A549 (cell line): Measurements from ENCODE around the gene LYAR. TPM values are rescaled to one million over a fixed set of nuclear protein-coding genes. Genes with fewer than 3 reads are reported as not detected.

Source experiments
- ATAC-seq, 2 experiments: fragments of 200-7000 bp in 1 of 2; fragments of >200 bp in 1 of 2; cut with Nextera tagmentation in 1 of 2; cut with Tn5 transposase in 1 of 2; 3 replicates each; pipeline versions ENCODE4 v1.8.0 to v1.9.1; 2018 to 2020; ENCODE audit warnings: mild to moderate bottlenecking in 1 of 2, moderate library complexity in 1 of 2
- CTCF ChIA-PET: fragments of 300-600 bp; sonication (Branson Sonifier 250); formaldehyde crosslinking; extraction: SDS; loops from one replicate; lab custom pipeline; 2021; ENCODE audit warnings: antibody characterized with exemption, inconsistent platforms; lab: Yijun Ruan, JAX
- POLR2A ChIA-PET: fragments of 350-600 bp; formaldehyde crosslinking; extraction: SDS; loops from one replicate; lab custom pipeline; 2021; ENCODE audit warnings: antibody characterized with exemption, inconsistent platforms; lab: Yijun Ruan, JAX
- DNase-seq, 2 experiments: peaks; one replicate each; pipeline versions ENCODE4 v3.0.0 to v3.0.0-alpha.2; 2011 to 2016; ENCODE audit warnings: low read depth in 1 of 2, low spot score in 1 of 2
- FAIRE-seq: peaks from 2 replicates; lab custom pipeline; 2011; peaks lifted over from hg19 to GRCh38; lab: Jason Lieb, UNC
- H3K27ac ChIP-seq, 2 experiments: fragments of >200 bp; sonication (Bioruptor Twin); formaldehyde crosslinking; 3 replicates each; pipeline ENCODE4 v1.5.1; 2016 to 2017
- H3K4me1 ChIP-seq: fragments of >200 bp; sonication (Bioruptor Twin); formaldehyde crosslinking; 3 replicates; pipeline ENCODE4 v1.6.1; 2016
- H3K4me2 ChIP-seq: fragments of >200 bp; sonication (Bioruptor Twin); formaldehyde crosslinking; 3 replicates; pipeline ENCODE4 v1.6.1; 2016
- H3K4me3 ChIP-seq: fragments of >200 bp; sonication (Bioruptor Twin); formaldehyde crosslinking; 3 replicates; pipeline ENCODE4 v1.5.1; 2016
- H3K9me3 ChIP-seq: fragments of >200 bp; sonication (Bioruptor Twin); formaldehyde crosslinking; 3 replicates; pipeline ENCODE4 v1.6.1; 2016
- CBX2 ChIP-seq: fragments of 200-600 bp; sonication (generic); IDR thresholded peaks from 2 replicates; pipeline ENCODE4 v1.6.1; 2016; ENCODE audit warnings: low read depth, mild to moderate bottlenecking, borderline replicate concordance
- CTCF ChIP-seq: fragments of >200 bp; sonication (Bioruptor Twin); formaldehyde crosslinking; IDR thresholded peaks from 3 replicates; pipeline ENCODE4 v1.5.1; 2016
- ESRRA ChIP-seq: fragments of 150-350 bp; IDR thresholded peaks from 2 replicates; pipeline ENCODE4 v1.6.1; 2014; ENCODE audit warnings: mild to moderate bottlenecking, low read length, borderline replicate concordance
- FOXS1 ChIP-seq: fragments of 250-450 bp; sonication (Bioruptor Pico); IDR thresholded peaks from 2 replicates; pipeline ENCODE4 v1.5.0; 2020; ENCODE audit warnings: mild to moderate bottlenecking, moderate library complexity
- HDAC2 ChIP-seq: fragments of 200-600 bp; sonication (generic); IDR thresholded peaks from 2 replicates; pipeline ENCODE4 v1.6.1; 2016
- HMGXB4 ChIP-seq: fragments of 250-450 bp; sonication (Bioruptor Pico); IDR thresholded peaks from 2 replicates; pipeline ENCODE4 v1.5.0; 2021; ENCODE audit warnings: mild to moderate bottlenecking, moderate library complexity, borderline replicate concordance
- HOXB13 ChIP-seq: fragments of 250-450 bp; sonication (Bioruptor Pico); IDR thresholded peaks from 2 replicates; pipeline ENCODE4 v1.5.0; 2020; ENCODE audit warnings: low read depth, mild to moderate bottlenecking, moderate library complexity
- JUN ChIP-seq, 2 experiments: fragments of >200 bp; sonication (Bioruptor Twin); formaldehyde crosslinking; IDR thresholded peaks; 2 replicates in 1 of 2; 3 replicates in 1 of 2; pipeline ENCODE4 v1.6.1; 2016 to 2017
- JUNB ChIP-seq: fragments of >200 bp; sonication (Bioruptor Twin); formaldehyde crosslinking; IDR thresholded peaks from 2 replicates; pipeline ENCODE4 v1.6.1; 2016
- KDM1A ChIP-seq: fragments of 200-600 bp; sonication (generic); IDR thresholded peaks from 2 replicates; pipeline ENCODE4 v1.6.1; 2016; ENCODE audit warnings: low read depth, mild to moderate bottlenecking
- KDM5A ChIP-seq: fragments of 200-600 bp; sonication (generic); IDR thresholded peaks from 2 replicates; pipeline ENCODE4 v1.6.1; 2016; ENCODE audit warnings: antibody characterized with exemption, mild to moderate bottlenecking
- MAX ChIP-seq: IDR thresholded peaks from 2 replicates; pipeline ENCODE4 v1.6.1; 2012
- MAZ ChIP-seq: fragments of 150-350 bp; IDR thresholded peaks from 2 replicates; pipeline ENCODE4 v1.6.1; 2014; ENCODE audit warnings: antibody characterized with exemption, low read depth, low read length, borderline replicate concordance
- NR3C1 ChIP-seq: fragments of >200 bp; sonication (Bioruptor Twin); formaldehyde crosslinking; IDR thresholded peaks from 3 replicates; pipeline ENCODE4 v1.6.1; 2017
- POLR2A ChIP-seq: IDR thresholded peaks from 2 replicates; pipeline ENCODE4 v1.6.1; 2012; ENCODE audit warnings: mild to moderate bottlenecking, low read length
- POLR2AphosphoS2 ChIP-seq: conservative IDR thresholded peaks from 2 replicates; pipeline ENCODE4 v1.6.1; 2012; ENCODE audit warnings: low read length, improper control_type of control experiment, inconsistent platforms
- RAD21 ChIP-seq, 2 experiments: fragments of >200 bp in 1 of 2; sonication (Bioruptor Twin) in 1 of 2; formaldehyde crosslinking in 1 of 2; IDR thresholded peaks in 1 of 2; conservative IDR thresholded peaks in 1 of 2; 2 replicates in 1 of 2; 3 replicates in 1 of 2; pipeline ENCODE4 v1.6.1; 2012 to 2018; ENCODE audit warnings: inconsistent platforms in 1 of 2
- SREBF2 ChIP-seq: fragments of 450-650 bp; IDR thresholded peaks from 2 replicates; pipeline ENCODE4 v1.6.1; 2014; ENCODE audit warnings: mild to moderate bottlenecking, moderate library complexity
- ZC3H11A ChIP-seq: fragments of 450-650 bp; IDR thresholded peaks from 2 replicates; pipeline ENCODE4 v1.6.1; 2014; ENCODE audit warnings: antibody characterized with exemption, mild to moderate bottlenecking
- ZSCAN20 ChIP-seq: fragments of 250-450 bp; sonication (Bioruptor Pico); IDR thresholded peaks from 2 replicates; pipeline ENCODE4 v1.8.0; 2022; ENCODE audit warnings: mild to moderate bottlenecking, moderate library complexity
- WGBS: methylation state at CpG from one replicate; pipeline ENCODE4 v1.1.6; 2017; ENCODE audit errors: missing lambda C conversion rate; 5-methylcytosine and 5-hydroxymethylcytosine counted together
- polyA plus RNA-seq, 4 experiments: library from polyadenylated mRNA; depleted of rRNA in 3 of 4; stranded (reverse); fragments of >200 nt; fragmentation: RNase III in 1 of 4; extraction: RNeasy Plus Mini Kit Qiagen cat#74134 plus additional on column Dnase treatment in 1 of 4; gene quantifications; 2 replicates in 3 of 4; 3 replicates in 1 of 4; pipeline ENCODE4 v1.2.3, GENCODE V29; 2011 to 2017

The LYAR gene
- polyA plus RNA-seq, 2 of the 4 experiments (the other 2 are of a cell fraction), result 20.5 to 28.1 TPM

DNA sequence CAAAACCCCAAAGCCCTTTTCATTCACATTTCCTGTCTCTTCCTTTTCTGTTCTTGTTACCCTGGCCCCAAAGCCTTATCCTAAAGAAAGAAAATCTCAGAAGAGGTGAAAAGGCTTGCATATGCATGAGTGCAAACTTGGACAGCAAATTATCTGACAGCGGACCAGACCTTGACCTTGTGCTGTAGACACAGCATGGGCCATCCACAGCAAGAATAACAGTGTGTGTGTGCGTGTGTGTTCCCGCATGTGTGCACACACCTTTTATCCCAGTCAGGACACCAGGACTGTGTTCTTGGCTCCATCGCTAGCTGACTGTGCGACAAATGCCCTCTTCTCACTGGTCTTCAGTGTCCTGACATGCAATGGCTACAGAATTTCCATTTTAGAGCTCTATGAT is 35.4 kb upstream of the LYAR start:
- WGBS, result 96% methylated on average over 5 of the region's 5 CpGs
- no peak overlapping the region for H3K4me2 ChIP-seq
- no peak overlapping the region for H3K4me3 ChIP-seq
- ChIA-PET CTCF (interaction anchor here (1.1 kb wide), 1 partner anchor 18 kb away, joined by 3 read pairs; no protein-coding TSS in a partner anchor), POLR2A (no interaction called here)
- no peaks in the 10 kb centered on the region for H3K4me1 ChIP-seq
- ATAC-seq (no peak), DNase-seq (no peak), FAIRE-seq (no peak)
- TF ChIP-seq MAX (no peak), HDAC2 (no peak), JUNB (no peak), POLR2AphosphoS2 (no peak), FOXS1 (CRISPR knock-in tag) (no peak), ESRRA (no peak), JUN (IDR thresholded peaks at IDR 0.05) (no peak), POLR2A (no peak)
- H3K9me3 ChIP-seq, result no peaks in the 10 kb centered on the region
- H3K27ac ChIP-seq, result no peak overlapping the region

- no peak for ATAC-seq
These were observed 34.0 kb upstream of the LYAR start for GRCh38 chr4:4323705-4324534.

More at GRCh38 chr4:4323705-4324534, 34.0 kb upstream of the LYAR start:
- Histone ChIP-seq H3K4me1 (no peaks in the 10 kb centered on the region), H3K27ac (no peak overlapping the region), H3K9me3 (no peaks in the 10 kb centered on the region), H3K4me3 (no peak overlapping the region), H3K4me2 (no peak overlapping the region)
- ChIA-PET CTCF (interaction anchor here (1.1 to 1.2 kb wide), 2 partner anchors 11 to 60 kb away, joined by 3 read pairs; no protein-coding TSS in a partner anchor), POLR2A (no interaction called here)
- FAIRE-seq (no peak), DNase-seq (no peak)
- TF ChIP-seq ZSCAN20 (CRISPR knock-in tag) (no peak), KDM5A (no peak), RAD21 (conservative IDR thresholded peaks at IDR 0.05 in 1 of 2, IDR thresholded peaks at IDR 0.05 in 1 of 2) (no peak), CBX2 (no peak), HMGXB4 (no peak), MAZ (no peak), NR3C1 (no peak), CTCF (no peak), HOXB13 (CRISPR knock-in tag) (no peak), ZC3H11A (no peak), SREBF2 (no peak), KDM1A (no peak), ESRRA (no peak)
- 55% methylated on average over 10 of the region's 10 CpGs for WGBS
